Activated effector memory CD4-positive, alpha-beta T cell treated with Interleukin-2 at 50 U/mL for 16 hours (primary cell): ENCODE data around the gene ECE1.
A peak's percentile ranks its signal among the peaks of the same experiment; 100 is the strongest.

Experiments
- DNase-seq: peaks from one replicate; pipeline ENCODE4 v3.0.0-alpha.2; 2020

The ECE1 gene

GRCh38 chr1:21266119-21266774 is 24.0 kb downstream of the ECE1 start:
- no peak for DNase-seq

DNA sequence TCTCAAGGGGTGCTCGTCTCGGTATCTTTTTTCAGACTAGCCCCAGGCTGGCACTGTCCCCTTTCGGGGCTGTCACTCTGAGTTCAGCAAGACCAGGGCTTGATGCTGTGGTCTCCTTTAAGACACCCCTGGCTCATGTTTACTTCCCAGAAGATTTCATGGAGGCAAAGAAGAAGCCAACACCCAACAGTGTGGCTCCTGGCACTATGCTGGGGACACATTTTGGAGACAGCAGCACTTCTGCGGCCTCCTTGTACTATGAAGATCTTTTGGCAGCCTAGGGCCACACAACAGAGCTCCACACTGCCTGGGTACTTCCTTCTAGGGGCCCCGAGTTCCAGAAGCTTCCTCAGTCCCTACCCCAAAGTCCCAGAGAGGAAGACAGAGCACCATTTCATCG is 24.6 kb downstream of the ECE1 start:
- no peak for DNase-seq

GRCh38 chr1:21264898-21265297 is 25.4 kb downstream of the ECE1 start:
- DNase-seq = no peak

DNA sequence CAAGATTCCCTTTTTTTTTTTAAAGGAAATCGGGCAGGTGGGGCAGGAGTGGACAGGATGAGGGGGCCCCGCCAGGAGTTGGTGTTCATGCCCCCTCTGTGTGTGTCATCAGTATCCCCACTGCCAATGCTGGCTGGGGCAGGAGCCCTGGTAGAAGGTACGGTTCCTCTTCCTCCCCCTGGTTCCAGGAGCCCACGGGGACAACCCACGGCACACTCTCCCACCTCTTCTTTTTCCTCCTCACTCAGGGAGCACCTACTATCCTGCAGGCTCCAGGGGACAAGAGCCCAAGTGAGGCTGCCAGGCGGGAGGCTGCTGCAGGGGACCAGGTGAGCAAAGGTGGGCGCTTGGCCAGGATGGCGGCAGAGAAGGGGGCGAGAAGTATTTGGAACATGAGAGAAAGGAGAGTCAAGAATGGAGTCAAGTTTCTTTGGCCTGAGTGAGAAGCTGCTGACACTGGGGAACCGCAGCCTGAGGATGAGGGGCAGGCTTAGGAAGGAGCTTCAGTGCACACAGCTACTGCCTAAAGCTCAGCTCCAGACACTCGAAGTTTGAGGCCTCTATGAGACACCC is 26.5 kb downstream of the ECE1 start:
- no peak for DNase-seq

DNA sequence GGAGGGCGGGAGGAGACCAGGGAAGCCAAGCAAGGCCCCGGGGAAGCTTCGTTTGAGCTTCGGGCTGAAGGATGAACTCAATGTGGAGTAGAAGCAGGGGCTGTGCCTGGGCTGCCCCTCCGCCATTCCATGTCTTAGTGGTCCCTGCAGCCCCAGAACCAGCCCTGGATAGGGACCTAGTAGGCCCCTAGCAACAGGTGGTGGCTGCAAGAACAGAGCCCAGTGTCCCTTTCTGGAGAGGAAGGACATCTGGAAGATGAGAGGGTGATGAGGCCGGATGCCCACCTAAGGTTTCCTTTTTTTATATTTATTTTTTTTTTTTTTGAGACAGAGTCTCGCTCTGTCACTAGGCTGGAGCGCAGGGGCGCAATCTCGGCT is 27.2 kb downstream of the ECE1 start:
- DNase-seq = no peak

GRCh38 chr1:21262293-21263051 is 27.8 kb downstream of the ECE1 start:
- DNase-seq = no peak

- no peak for DNase-seq
Measured at GRCh38 chr1:21261551-21262292, 28.5 kb downstream of the ECE1 start.

DNA sequence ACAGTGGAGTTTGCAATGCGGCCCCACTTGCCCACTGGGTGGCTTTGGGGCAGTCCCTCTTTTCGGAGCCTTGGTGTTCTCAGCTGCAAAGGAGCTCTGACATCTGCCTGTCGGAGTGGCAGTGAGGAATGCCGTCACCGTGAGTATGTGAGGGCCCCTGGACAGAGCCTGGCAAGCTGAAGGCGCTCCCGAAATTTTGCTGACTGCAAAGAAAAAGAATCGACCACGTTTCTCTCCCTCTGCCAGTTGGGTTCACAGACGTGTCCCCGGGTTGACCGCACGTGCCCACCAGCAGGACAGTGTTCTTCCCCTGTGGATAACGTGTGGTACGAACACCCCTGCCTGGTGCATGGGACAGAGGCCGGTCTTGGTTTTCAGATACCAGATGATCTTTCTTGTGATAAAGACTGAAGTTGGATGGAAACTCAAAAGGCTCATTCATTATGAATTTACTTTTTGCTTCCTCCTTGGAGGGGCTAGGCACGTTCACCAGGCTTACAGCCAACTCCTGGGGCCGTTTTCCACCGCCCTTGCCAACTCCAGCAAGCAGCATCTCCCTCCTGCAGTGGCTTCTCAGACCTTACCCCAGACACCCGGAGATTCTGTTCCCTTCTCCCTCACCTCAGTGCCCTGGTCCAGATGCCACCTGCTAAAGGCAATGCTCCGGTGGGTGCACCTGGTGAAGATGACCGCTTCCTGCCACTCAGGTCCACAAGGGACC is 29.7 kb downstream of the ECE1 start:
- DNase-seq = no peak

DNA sequence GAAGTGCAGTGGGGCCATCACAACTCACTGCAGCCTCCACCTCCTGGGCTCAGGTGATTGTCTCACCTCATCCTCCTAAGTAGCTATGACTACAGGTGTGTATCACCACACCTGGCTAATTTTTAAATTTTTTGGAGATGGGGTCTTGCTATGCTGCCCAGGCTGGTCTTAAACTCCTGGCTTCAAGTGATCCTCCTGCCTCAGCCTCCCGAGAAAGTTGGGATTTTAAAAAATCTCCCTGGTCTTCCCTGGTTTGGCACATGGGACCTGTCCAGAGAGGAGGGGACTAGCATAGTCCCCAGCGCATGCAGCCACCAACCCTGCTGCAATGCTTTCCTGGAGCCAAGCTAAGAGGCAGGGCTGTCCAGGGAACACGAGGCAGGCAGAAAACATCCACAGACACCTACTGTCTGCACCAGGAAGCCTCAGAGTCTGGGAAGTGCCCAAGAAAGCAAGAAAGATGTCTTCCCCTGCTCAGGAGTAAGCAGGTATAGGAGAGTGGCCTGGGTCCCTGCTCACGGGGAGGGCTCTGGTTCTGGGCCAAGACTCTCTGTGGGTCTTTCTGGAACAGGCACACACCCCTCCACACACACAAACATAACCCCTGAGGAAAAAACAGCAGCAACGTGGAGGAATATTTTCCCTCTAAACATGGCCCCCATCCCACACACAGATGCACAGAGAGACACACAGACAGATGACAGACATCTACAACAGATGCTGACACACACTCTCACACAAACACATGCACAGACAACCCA is 30.8 kb downstream of the ECE1 start:
- DNase-seq = no peak

- peak; percentile 5 for DNase-seq
Measured at GRCh38 chr1:21258331-21259134, 31.7 kb downstream of the ECE1 start.

DNA sequence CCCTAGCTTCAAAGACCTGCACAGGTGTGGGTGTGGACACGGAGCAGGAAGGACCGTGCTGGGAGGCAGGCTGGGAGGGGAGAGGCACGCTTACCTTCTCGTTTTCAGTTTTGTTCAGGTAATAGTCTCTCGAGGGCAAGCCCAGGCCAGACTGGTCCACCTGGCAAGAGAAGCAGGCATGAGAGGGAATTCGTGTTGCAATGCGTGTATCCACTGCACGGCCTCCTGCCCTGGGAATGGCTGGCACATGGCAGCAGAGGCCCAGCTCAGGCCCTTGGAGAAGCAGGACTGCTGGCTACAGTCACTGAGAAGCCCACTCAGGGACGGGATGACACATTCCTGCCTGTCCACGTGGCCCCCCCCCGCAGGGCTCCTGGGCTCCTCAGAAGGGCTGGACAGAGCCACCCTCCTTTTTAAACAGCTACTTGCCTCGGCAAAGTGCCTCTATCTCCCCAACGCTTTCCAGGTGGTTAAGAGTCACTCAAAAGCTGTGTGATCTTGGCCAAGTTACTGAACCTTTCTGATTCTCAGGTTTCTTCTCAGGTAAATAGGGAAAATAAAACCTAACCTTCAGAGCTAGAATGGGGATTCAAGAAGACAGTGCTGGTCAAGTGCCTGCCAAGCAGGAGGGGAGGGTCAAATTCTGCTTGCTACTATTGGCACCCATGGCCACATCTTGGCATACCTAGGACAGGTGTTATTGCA is 32.7 kb downstream of the ECE1 start:
- no peak for DNase-seq

GRCh38 chr1:21256776-21257175 is 33.5 kb downstream of the ECE1 start:
- DNase-seq = no peak

DNA sequence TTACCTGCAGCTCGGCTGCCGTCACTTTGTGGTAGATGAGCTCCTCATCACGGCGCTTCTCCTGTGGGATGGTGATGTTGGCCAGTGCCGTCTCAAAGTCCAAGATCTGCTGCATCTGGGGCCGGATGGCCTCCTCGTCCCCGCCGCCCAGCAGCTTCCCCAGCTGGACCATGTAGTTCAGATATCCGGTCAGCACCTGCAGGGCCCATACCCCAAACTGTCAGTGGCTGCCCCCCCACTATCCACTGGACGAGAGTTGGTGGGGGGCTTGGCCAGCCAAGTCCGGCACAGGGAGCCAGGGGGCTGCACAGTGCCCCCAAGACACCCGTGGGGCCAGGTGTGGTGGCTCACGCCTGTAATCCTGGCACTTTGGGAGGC is 34.3 kb downstream of the ECE1 start:
- DNase-seq = no peak

DNA sequence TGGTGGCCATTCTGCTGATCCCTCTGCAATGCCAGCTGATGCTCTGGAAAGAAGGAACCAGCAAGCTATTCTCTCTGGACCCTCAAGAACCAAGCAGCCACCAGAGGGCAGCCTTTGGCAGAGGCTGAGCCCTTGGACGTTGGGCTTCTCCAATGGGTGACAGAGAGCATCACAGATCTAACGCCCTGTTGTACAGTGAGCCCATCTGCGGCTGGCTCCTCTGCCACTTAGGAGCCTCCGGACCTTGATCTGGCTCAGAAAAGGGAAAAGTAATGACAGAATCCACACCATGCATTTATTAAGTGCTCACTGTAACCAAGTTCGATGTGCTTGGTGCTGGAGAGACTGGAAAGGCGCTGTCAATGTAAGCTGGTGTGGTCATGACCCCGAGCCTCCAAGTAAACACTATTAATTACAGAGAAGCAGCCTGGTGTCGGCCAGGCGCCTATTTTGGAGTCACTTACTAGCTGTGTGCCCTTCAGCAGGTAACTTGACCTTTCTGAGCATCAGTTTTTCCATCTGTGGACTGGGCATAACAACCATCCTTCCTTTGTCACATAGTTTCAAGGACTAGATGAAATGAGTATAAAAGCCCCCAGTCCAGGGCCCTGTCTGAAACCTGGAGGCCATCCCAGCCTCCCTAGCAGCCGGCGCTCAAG is 34.9 kb downstream of the ECE1 start:
- peak; percentile 71 for DNase-seq

GRCh38 chr1:21254335-21254951 is 35.8 kb downstream of the ECE1 start:
- no peak for DNase-seq

- DNase-seq = no peak
Measured at GRCh38 chr1:21251773-21252471, 38.3 kb downstream of the ECE1 start.

DNA sequence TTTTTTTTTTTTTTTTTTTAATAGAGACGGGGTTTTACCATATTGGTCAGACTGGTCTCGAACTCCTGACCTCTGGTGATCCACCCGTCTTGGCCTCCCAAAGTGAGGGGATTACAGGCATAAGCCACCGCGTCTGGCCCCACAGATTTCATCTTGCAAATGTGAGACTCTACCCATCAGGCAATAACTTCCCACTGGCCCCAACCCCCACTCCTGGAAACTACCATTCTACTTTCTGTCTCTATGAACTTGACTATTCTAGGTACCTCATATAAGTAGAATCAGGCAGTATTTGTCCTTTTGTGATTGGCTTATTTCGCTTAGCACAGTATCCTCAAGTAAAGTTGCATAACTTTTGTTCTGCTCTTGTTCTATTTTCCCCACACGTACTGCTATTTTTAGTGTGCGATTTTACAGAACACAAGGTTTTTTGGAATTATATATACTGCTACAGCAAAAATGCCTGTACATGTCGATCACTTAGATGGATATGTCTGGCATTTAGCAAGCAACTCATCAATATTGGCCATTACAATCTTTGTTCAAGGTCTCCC is 40.2 kb downstream of the ECE1 start:
- DNase-seq = no peak

DNA sequence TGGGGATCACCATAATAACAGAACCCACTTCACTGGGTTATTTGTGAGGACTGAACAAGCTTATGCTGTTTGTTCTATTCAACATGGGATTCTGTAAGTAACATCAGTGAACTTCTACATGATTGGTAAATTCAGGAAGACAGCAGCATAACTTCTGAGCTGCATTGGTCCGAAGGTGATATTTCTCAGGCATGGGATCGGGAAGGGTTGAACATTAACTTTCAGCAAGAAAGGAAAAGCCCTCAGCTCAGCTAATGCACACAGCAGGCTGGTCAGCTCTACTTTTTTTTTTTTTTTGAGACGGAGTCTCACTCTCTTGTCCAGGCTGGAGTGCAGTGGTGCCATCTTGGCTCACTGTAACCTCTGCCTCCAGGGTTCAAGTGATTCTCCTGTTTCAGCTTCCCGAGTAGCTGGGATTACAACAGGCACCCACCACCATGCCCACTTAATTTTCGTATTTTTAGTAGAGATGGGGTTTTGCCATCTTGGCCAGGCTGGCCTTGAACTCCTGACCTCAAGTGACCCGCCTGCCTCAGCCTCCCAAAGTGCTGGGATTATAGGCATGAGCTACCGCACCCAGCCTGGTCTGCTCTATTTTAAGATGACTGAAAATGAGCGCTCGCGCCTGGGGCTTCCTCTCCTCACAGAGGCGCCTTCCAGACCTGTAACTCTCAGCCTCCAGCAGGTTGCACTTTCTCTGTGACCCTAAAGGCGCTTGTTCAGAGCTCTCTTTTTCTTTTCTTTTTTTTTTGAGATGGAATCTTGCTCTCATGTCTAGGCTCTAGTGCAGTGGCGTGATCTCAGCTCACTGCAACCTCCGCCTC is 42.2 kb downstream of the ECE1 start:
- no peak for DNase-seq
